HepG2 (cell line): ENCODE results near the gene RTN3. TPM values are rescaled to one million over a fixed set of nuclear protein-coding genes. Genes with fewer than 3 reads are reported as not detected.
A peak's percentile ranks its signal among the peaks of the same experiment; 100 is the strongest.

Experiments
- RXRA ChIP-seq: sonication (generic); formaldehyde crosslinking; IDR thresholded peaks from 2 replicates; pipeline ENCODE4 v1.5.1; 2020; ENCODE audit warnings: missing genetic modification reagents
- SNAPC4 ChIP-seq: sonication (generic); formaldehyde crosslinking; IDR thresholded peaks from 2 replicates; pipeline ENCODE4 v1.4.0; 2020; ENCODE audit warnings: mild to moderate bottlenecking, missing genetic modification reagents
- SOX5 ChIP-seq: IDR thresholded peaks from 2 replicates; pipeline ENCODE4 v1.6.1; 2016; ENCODE audit warnings: borderline replicate concordance
- XRCC5 ChIP-seq: fragments of 200-400 bp; formaldehyde crosslinking; optimal IDR thresholded peaks from 2 replicates; pipeline ENCODE3; 2017; ENCODE audit warnings: mild to moderate bottlenecking, low read length
- ZBTB21 ChIP-seq: sonication (generic); formaldehyde crosslinking; IDR thresholded peaks from 2 replicates; pipeline ENCODE4 v1.4.0; 2020; ENCODE audit warnings: missing genetic modification reagents
- ZNF563 ChIP-seq: sonication (generic); formaldehyde crosslinking; IDR thresholded peaks from 2 replicates; pipeline ENCODE4 v1.8.0; 2022; ENCODE audit warnings: mild to moderate bottlenecking, moderate library complexity, missing genetic modification reagents
- ZNF674 ChIP-seq: sonication (generic); formaldehyde crosslinking; IDR thresholded peaks from 2 replicates; pipeline ENCODE4 v1.5.0; 2020; ENCODE audit warnings: low read depth, mild to moderate bottlenecking, missing genetic modification reagents
- ZNF883 ChIP-seq: sonication (generic); formaldehyde crosslinking; IDR thresholded peaks from 2 replicates; pipeline ENCODE4 v1.5.1; 2020; ENCODE audit warnings: mild to moderate bottlenecking, missing genetic modification reagents; ENCODE audit errors: not compliant biosample characterization
- ZSCAN9 ChIP-seq: IDR thresholded peaks from 2 replicates; pipeline ENCODE4 v1.6.1; 2016; ENCODE audit warnings: borderline replicate concordance
- polyA plus RNA-seq, 8 experiments: library from polyadenylated mRNA; depleted of rRNA in 3 of 8; stranded (reverse) in 7 of 8; unstranded in 1 of 8; fragments of >200 nt; fragmentation: Illumina TruSeq in 4 of 8; extraction: Trizol in 4 of 8; gene quantifications; 2 replicates each; pipeline versions ENCODE4 v1.2.1 to v1.2.3, GENCODE V29; 2011 to 2016; ENCODE audit warnings: low read depth in 4 of 8, missing spikeins in 1 of 8, mixed read lengths in 1 of 8; ENCODE audit not compliant: insufficient read depth in 1 of 8
- total RNA-seq, 5 experiments: library from RNA; depleted of rRNA; stranded (reverse); fragments of >200 nt; fragmentation: Illumina TruSeq; extraction: Trizol; gene quantifications; 2 replicates each; pipeline ENCODE4 v1.2.3, GENCODE V29; 2016; ENCODE audit warnings: low read depth in 1 of 5
- TF ChIP-seq, protein P1 (sequence below), 2 experiments: sonication (generic) in 1 of 2; formaldehyde crosslinking in 1 of 2; IDR thresholded peaks; 2 replicates each; pipeline versions ENCODE4 v1.4.0 to v1.6.1; 2016 to 2020; ENCODE audit warnings: borderline replicate concordance in 1 of 2, low read depth in 1 of 2, mild to moderate bottlenecking in 1 of 2, missing genetic modification reagents in 1 of 2
- TF ChIP-seq, protein P2 (sequence below): sonication (generic); formaldehyde crosslinking; IDR thresholded peaks from 2 replicates; pipeline ENCODE4 v1.5.1; 2020; ENCODE audit warnings: mild to moderate bottlenecking, missing genetic modification reagents, borderline replicate concordance
- TF ChIP-seq, protein P3 (sequence below): IDR thresholded peaks from 2 replicates; pipeline ENCODE4 v1.6.1; 2016; ENCODE audit warnings: control low read depth

Gene RTN3
- total and polyA plus RNA-seq, 2 of the 13 experiments (the other 11 are each of a cell fraction or from before 2014, with no cell fraction given), result 32.2 to 41.1 TPM

DNA sequence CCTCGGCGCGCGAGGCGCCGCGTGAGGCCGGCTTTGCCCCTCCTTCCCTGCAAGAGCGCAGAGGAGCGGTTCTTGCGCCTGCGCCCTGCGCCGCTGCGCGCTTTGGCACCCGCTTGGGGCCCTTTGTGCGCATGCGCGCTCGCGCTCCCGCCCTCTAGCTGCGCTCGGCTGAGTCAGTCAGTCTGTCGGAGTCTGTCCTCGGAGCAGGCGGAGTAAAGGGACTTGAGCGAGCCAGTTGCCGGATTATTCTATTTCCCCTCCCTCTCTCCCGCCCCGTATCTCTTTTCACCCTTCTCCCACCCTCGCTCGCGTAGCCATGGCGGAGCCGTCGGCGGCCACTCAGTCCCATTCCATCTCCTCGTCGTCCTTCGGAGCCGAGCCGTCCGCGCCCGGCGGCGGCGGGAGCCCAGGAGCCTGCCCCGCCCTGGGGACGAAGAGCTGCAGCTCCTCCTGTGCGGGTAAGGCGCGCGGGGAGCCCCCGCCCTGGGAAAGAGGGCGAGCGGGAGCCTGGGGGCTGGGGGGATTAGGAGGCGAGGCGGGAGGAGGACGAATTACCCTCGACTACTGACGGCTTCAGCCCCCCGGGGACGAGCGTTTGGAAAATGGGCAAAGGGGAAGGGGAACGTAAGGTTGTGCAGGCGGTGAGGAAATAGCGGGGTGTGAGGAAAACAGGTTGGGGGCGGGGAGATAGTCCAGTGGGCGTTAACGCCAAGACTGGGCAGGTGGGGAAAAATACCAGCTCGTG lies at the start of gene RTN3 (continued):
- TF ChIP-seq, protein P1, sequence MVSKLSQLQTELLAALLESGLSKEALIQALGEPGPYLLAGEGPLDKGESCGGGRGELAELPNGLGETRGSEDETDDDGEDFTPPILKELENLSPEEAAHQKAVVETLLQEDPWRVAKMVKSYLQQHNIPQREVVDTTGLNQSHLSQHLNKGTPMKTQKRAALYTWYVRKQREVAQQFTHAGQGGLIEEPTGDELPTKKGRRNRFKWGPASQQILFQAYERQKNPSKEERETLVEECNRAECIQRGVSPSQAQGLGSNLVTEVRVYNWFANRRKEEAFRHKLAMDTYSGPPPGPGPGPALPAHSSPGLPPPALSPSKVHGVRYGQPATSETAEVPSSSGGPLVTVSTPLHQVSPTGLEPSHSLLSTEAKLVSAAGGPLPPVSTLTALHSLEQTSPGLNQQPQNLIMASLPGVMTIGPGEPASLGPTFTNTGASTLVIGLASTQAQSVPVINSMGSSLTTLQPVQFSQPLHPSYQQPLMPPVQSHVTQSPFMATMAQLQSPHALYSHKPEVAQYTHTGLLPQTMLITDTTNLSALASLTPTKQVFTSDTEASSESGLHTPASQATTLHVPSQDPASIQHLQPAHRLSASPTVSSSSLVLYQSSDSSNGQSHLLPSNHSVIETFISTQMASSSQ (IDR thresholded peaks at IDR 0.05; ENCODE audit: low read depth), result no peak
- TF ChIP-seq, protein P1 (CRISPR knock-in tag; IDR thresholded peaks at IDR 0.05; ENCODE audit: borderline replicate concordance), result no peak
- TF ChIP-seq SNAPC4 (CRISPR knock-in tag) (no peak), ZNF563 (CRISPR knock-in tag) (no peak; the same call in none of the 2 replicates), ZNF883 (CRISPR knock-in tag) (peak; percentile 33), XRCC5 (peak; percentile 45), ZNF674 (CRISPR knock-in tag) (0 out of 2 replicates have a peak, but pooled peaks have one; percentile 89), RXRA (CRISPR knock-in tag) (no peak; the same call in 1 of the 2 replicates), ZBTB21 (CRISPR knock-in tag) (no peak), SOX5 (peak; percentile 24; the same call in 1 of the 2 replicates), ZSCAN9 (0 out of 2 replicates have a peak, but pooled peaks have one; percentile 32)
- TF ChIP-seq, protein P2, sequence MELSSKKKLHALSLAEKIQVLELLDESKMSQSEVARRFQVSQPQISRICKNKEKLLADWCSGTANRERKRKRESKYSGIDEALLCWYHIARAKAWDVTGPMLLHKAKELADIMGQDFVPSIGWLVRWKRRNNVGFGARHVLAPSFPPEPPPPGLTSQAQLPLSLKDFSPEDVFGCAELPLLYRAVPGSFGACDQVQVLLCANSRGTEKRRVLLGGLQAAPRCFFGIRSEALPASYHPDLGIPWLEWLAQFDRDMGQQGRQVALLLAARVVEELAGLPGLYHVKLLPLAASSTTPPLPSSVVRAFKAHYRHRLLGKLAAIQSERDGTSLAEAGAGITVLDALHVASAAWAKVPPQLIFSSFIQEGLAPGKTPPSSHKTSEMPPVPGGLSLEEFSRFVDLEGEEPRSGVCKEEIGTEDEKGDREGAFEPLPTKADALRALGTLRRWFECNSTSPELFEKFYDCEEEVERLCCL, result no peak
- TF ChIP-seq, protein P3, sequence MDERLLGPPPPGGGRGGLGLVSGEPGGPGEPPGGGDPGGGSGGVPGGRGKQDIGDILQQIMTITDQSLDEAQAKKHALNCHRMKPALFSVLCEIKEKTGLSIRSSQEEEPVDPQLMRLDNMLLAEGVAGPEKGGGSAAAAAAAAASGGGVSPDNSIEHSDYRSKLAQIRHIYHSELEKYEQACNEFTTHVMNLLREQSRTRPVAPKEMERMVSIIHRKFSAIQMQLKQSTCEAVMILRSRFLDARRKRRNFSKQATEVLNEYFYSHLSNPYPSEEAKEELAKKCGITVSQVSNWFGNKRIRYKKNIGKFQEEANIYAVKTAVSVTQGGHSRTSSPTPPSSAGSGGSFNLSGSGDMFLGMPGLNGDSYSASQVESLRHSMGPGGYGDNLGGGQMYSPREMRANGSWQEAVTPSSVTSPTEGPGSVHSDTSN, result 0 out of 2 replicates have a peak, but pooled peaks have one; percentile 27
